Panc1 (cell line): ENCODE measurements around the gene POLDIP2. TPM values are rescaled to one million over a fixed set of nuclear protein-coding genes. Genes with fewer than 3 reads are reported as not detected.

Source experiments
- ATAC-seq: fragments of 200-7000 bp; cut with Tn5 transposase; 2 replicates; pipeline ENCODE4 v1.9.1; 2020; ENCODE audit warnings: mild to moderate bottlenecking, moderate library complexity
- BruUV-seq: library from RNA; stranded (reverse); fragments of 400-500 nt; replicated peaks from 2 replicates; lab custom pipeline; 2021; lab: Mats Ljungman, UMichigan
- CTCF ChIA-PET: fragments of 300-600 bp; sonication (Branson Sonifier 250); formaldehyde crosslinking; loops from one replicate; lab custom pipeline; 2022; ENCODE audit warnings: antibody characterized with exemption; lab: Charles Lee
- POLR2A ChIA-PET: fragments of 300-600 bp; sonication (Branson Sonifier 250); formaldehyde crosslinking; loops from one replicate; lab custom pipeline; 2022; ENCODE audit warnings: antibody characterized with exemption; lab: Charles Lee
- DNase-seq: peaks from one replicate; pipeline ENCODE4 v3.0.0-alpha.2; 2010; ENCODE audit warnings: low read depth, low spot score
- H3K27ac ChIP-seq: 2 replicates; pipeline ENCODE4 v1.5.1; 2011; ENCODE audit warnings: mild to moderate bottlenecking, low read length, inconsistent platforms
- H3K27me3 ChIP-seq: fragments of 200-500 bp; sonication (Bioruptor generic); 2 replicates; pipeline ENCODE4 v1.6.0; 2014; ENCODE audit warnings: low read length, inconsistent platforms; ENCODE audit not compliant: control insufficient read depth, insufficient read depth
- H3K36me3 ChIP-seq: fragments of 200-500 bp; sonication (Bioruptor generic); 2 replicates; pipeline ENCODE4 v1.5.1; 2014; ENCODE audit warnings: inconsistent platforms, mild to moderate bottlenecking, low read length, moderate library complexity; ENCODE audit not compliant: control insufficient read depth, insufficient read depth
- H3K4me1 ChIP-seq: 2 replicates; pipeline ENCODE4 v1.5.1; 2011; ENCODE audit warnings: inconsistent platforms, mild to moderate bottlenecking, low read length, moderate library complexity; ENCODE audit not compliant: control insufficient read depth, insufficient read depth
- H3K4me3 ChIP-seq, 2 experiments: 2 replicates each; pipeline ENCODE4 v1.5.1; 2011 to 2012; ENCODE audit warnings: low read depth in 2 of 2, low read length in 2 of 2, mild to moderate bottlenecking in 2 of 2, inconsistent platforms in 1 of 2, moderate library complexity in 1 of 2
- H3K9me3 ChIP-seq: fragments of 200-500 bp; sonication (Bioruptor generic); 2 replicates; pipeline ENCODE4 v1.5.1; 2014; ENCODE audit warnings: low read depth, mild to moderate bottlenecking, inconsistent platforms, low read length, moderate library complexity; ENCODE audit not compliant: control insufficient read depth, insufficient read depth
- POLR2AphosphoS5 ChIP-seq: IDR thresholded peaks from 2 replicates; pipeline ENCODE4 v1.6.1; 2012; ENCODE audit warnings: mild to moderate bottlenecking, low read depth, low read length, moderate library complexity
- REST ChIP-seq, 2 experiments: IDR thresholded peaks; 2 replicates each; pipeline ENCODE4 v1.6.1; 2011 to 2012; ENCODE audit warnings: low read depth in 2 of 2, control low read depth in 1 of 2, low read length in 1 of 2, mild to moderate bottlenecking in 1 of 2, moderate library complexity in 1 of 2; ENCODE audit not compliant: insufficient read depth in 1 of 2
- SIN3A ChIP-seq: IDR thresholded peaks from 2 replicates; pipeline ENCODE4 v1.6.1; 2012; ENCODE audit warnings: low read depth, mild to moderate bottlenecking, low read length, moderate library complexity, borderline replicate concordance; ENCODE audit not compliant: insufficient read depth
- TCF7L2 ChIP-seq: IDR thresholded peaks from 2 replicates; pipeline ENCODE4 v1.6.1; 2011; ENCODE audit warnings: mild to moderate bottlenecking, low read depth, low read length, inconsistent platforms
- in situ Hi-C: cut with HindIII; loops from 2 replicates; pipeline ENCODE4 v1.10.0; 2016; ENCODE audit warnings: low sequenced_read_pairs, low pct_unique_long_range_greater_than_20kb
- intact Hi-C: fragments of 100-400 bp; cut with micrococcal nuclease; formaldehyde crosslinking; loops from one replicate; pipeline ENCODE4 v1.10.0; 2022; ENCODE audit not compliant: unreplicated experiment
- total RNA-seq: library from RNA; stranded (reverse); gene quantifications from one replicate; pipeline ENCODE4 v1.2.1, GENCODE V29; 2021; ENCODE audit not compliant: unreplicated experiment
- TF ChIP-seq, protein P1 (sequence below): fragments of 450-650 bp; IDR thresholded peaks from 2 replicates; pipeline ENCODE4 v1.5.1; 2017; ENCODE audit warnings: mild to moderate bottlenecking

Gene POLDIP2
- total RNA-seq, 1 experiment from 2014 or later, result 175 TPM

DNA sequence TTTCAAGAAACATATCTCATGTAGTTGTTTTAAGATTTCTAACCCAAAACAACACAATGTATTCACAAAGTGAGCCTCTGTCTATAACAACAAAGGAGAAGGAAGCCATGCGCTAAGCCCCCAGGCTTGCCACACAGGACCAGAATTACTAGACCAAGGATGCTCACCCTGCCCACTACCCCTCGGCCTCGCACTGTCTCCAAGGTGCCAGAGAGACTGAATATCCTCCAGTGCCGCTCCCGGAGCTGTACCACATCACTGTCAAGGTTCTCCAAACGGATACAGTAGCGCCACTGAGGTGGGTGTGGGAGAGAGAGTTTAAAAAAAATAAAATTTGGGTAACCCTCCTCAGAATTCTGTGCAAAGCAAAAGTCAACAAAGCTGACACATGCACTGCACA is 7.1 kb downstream of the POLDIP2 start:
- no peaks in the 10 kb centered on the region for H3K9me3 ChIP-seq
- no TSS peak for BruUV-seq
- H3K36me3 ChIP-seq, result peaks cover 20% of the 10 kb centered on the region
- no peak overlapping the region for H3K4me3 ChIP-seq
- H3K27me3 ChIP-seq, result no peaks in the 10 kb centered on the region
- TF ChIP-seq REST (IDR thresholded peaks at IDR 0.05; ENCODE audit: insufficient read depth in 1 of 2, low read depth in 2 of 2, low read length in 1 of 2) (no peak), TCF7L2 (no peak), POLR2AphosphoS5 (no peak), SIN3A (no peak)
- TF ChIP-seq, protein P1, sequence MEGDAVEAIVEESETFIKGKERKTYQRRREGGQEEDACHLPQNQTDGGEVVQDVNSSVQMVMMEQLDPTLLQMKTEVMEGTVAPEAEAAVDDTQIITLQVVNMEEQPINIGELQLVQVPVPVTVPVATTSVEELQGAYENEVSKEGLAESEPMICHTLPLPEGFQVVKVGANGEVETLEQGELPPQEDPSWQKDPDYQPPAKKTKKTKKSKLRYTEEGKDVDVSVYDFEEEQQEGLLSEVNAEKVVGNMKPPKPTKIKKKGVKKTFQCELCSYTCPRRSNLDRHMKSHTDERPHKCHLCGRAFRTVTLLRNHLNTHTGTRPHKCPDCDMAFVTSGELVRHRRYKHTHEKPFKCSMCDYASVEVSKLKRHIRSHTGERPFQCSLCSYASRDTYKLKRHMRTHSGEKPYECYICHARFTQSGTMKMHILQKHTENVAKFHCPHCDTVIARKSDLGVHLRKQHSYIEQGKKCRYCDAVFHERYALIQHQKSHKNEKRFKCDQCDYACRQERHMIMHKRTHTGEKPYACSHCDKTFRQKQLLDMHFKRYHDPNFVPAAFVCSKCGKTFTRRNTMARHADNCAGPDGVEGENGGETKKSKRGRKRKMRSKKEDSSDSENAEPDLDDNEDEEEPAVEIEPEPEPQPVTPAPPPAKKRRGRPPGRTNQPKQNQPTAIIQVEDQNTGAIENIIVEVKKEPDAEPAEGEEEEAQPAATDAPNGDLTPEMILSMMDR, result no peak
- no peak for ATAC-seq
- in situ Hi-C loops, result no loop called here
- intact Hi-C loops, result no loop called here
- no peak for DNase-seq
- H3K4me1 ChIP-seq, result peaks cover 26% of the 10 kb centered on the region
- no peak overlapping the region for H3K27ac ChIP-seq
- POLR2A ChIA-PET, result no interaction called here
- CTCF ChIA-PET, result no interaction called here

- Histone ChIP-seq H3K36me3 (peaks cover 20% of the 10 kb centered on the region), H3K27me3 (no peaks in the 10 kb centered on the region), H3K4me3 (no peak overlapping the region), H3K9me3 (no peaks in the 10 kb centered on the region), H3K4me1 (peaks cover 26% of the 10 kb centered on the region), H3K27ac (no peak overlapping the region)
- BruUV-seq, result no TSS peak
- no peak for TF ChIP-seq SIN3A
- TF ChIP-seq, protein P1, result no peak
- TF ChIP-seq TCF7L2, result no peak
- TF ChIP-seq POLR2AphosphoS5, result no peak
- no peak for TF ChIP-seq REST (IDR thresholded peaks at IDR 0.05; ENCODE audit: insufficient read depth in 1 of 2, low read depth in 2 of 2, low read length in 1 of 2)
- POLR2A ChIA-PET, result interaction anchor here (0.9 kb wide), 1 partner anchor 9 kb away, joined by 4 read pairs; the partner anchor contains the start of gene POLDIP2
- intact Hi-C loops, result no loop called here
- DNase-seq, result no peak
- no peak for ATAC-seq
- CTCF ChIA-PET, result interaction anchor here (0.6 kb wide), 1 partner anchor 78 kb away, joined by 4 read pairs; no protein-coding TSS in a partner anchor
- in situ Hi-C loops, result no loop called here
These were observed 8.3 kb downstream of the POLDIP2 start for GRCh38 chr17:28348979-28349378.
